Measurements from ENCODE around the gene USH2A. TPM values are rescaled to one million over a fixed set of nuclear protein-coding genes. Genes with fewer than 3 reads are reported as not detected.

Gene USH2A
- total RNA-seq, 1 experiment from 2014 or later: not detected

GRCh38 chr1:216325946-216326345, 97.3 kb downstream of the USH2A start:
- intact Hi-C loops (cut with micrococcal nuclease): no loop called here
- no peak overlapping the region for H3K27ac ChIP-seq (ENCODE audit: low read depth, low read length)
- ChIA-PET POLR2A (no interaction called here), RAD21 (ENCODE audit: low non-redundant PET in 1 of 2, low total read pairs in 2 of 2, uncharacterized antibody in 2 of 2, unreplicated experiment in 2 of 2) (no interaction called here), CTCF (no interaction called here)
- H3K4me1 ChIP-seq (ENCODE audit: control insufficient read depth in 1 of 2, insufficient read depth in 2 of 2, low read length in 2 of 2): no peaks in the 10 kb centered on the region
- no TSS peak for BruUV-seq (replicated peaks)
- no peak overlapping the region for H3K4me3 ChIP-seq (replicated peaks in 1 of 2; ENCODE audit: low read depth in 1 of 2, low read length in 2 of 2)
- no peak overlapping the region for H3K4me2 ChIP-seq (ENCODE audit: low read length)
- ATAC-seq (no peak), DNase-seq (ENCODE audit: low read depth, low spot score) (no peak)
- TF ChIP-seq SP1 (IDR thresholded peaks at IDR 0.05; ENCODE audit: low read depth) (no peak), MAX (IDR thresholded peaks at IDR 0.05) (no peak), TCF7L2 (IDR thresholded peaks at IDR 0.05; ENCODE audit: borderline replicate concordance, extremely low read depth, insufficient read depth, insufficient read length) (peak; percentile 94)
- H3K27me3 ChIP-seq (ENCODE audit: insufficient read depth, low read length): no peaks in the 10 kb centered on the region
- H3K36me3 ChIP-seq (ENCODE audit: control insufficient read depth in 1 of 2, insufficient read depth in 2 of 2, low read length in 2 of 2): no peaks in the 10 kb centered on the region
- H4K20me1 ChIP-seq (ENCODE audit: insufficient read depth): no peaks in the 10 kb centered on the region
- H3K9me2 ChIP-seq (ENCODE audit: insufficient read depth): no peaks in the 10 kb centered on the region
- no peak overlapping the region for H2AFZ ChIP-seq (ENCODE audit: low read depth, low read length, poor library complexity, severe bottlenecking)
- H3K79me2 ChIP-seq (ENCODE audit: insufficient read depth, low read length): no peaks in the 10 kb centered on the region
- no peaks in the 10 kb centered on the region; a peak in 1 of 4 replicates for H3K9me3 ChIP-seq (ENCODE audit: control insufficient read depth in 1 of 2, insufficient read depth in 1 of 2, low read depth in 1 of 2, low read length in 2 of 2)
- no peak overlapping the region for H3K9ac ChIP-seq (ENCODE audit: low read length)

- no TSS peak for BruUV-seq (replicated peaks)
- ChIA-PET RAD21 (ENCODE audit: low non-redundant PET in 1 of 2, low total read pairs in 2 of 2, uncharacterized antibody in 2 of 2, unreplicated experiment in 2 of 2) (no interaction called here), POLR2A (no interaction called here), CTCF (no interaction called here)
- Histone ChIP-seq H3K4me3 (replicated peaks in 1 of 2; ENCODE audit: low read depth in 1 of 2, low read length in 2 of 2) (no peak overlapping the region), H3K27me3 (ENCODE audit: insufficient read depth, low read length) (no peaks in the 10 kb centered on the region), H3K79me2 (ENCODE audit: insufficient read depth, low read length) (no peaks in the 10 kb centered on the region), H2AFZ (ENCODE audit: low read depth, low read length, poor library complexity, severe bottlenecking) (no peak overlapping the region), H3K9ac (ENCODE audit: low read length) (no peak overlapping the region), H3K9me3 (ENCODE audit: control insufficient read depth in 1 of 2, insufficient read depth in 1 of 2, low read depth in 1 of 2, low read length in 2 of 2) (no peaks in the 10 kb centered on the region; a peak in 1 of 4 replicates), H3K36me3 (ENCODE audit: control insufficient read depth in 1 of 2, insufficient read depth in 2 of 2, low read length in 2 of 2) (no peaks in the 10 kb centered on the region), H3K9me2 (ENCODE audit: insufficient read depth) (no peaks in the 10 kb centered on the region), H3K4me2 (ENCODE audit: low read length) (no peak overlapping the region), H3K4me1 (ENCODE audit: control insufficient read depth in 1 of 2, insufficient read depth in 2 of 2, low read length in 2 of 2) (no peaks in the 10 kb centered on the region), H3K27ac (ENCODE audit: low read depth, low read length) (no peak overlapping the region), H4K20me1 (ENCODE audit: insufficient read depth) (no peaks in the 10 kb centered on the region)
- ATAC-seq (no peak), DNase-seq (ENCODE audit: low read depth, low spot score) (no peak)
- TF ChIP-seq SIN3A (IDR thresholded peaks at IDR 0.05; ENCODE audit: low read depth) (no peak), TCF7L2 (IDR thresholded peaks at IDR 0.05; ENCODE audit: borderline replicate concordance, extremely low read depth, insufficient read depth, insufficient read length) (no peak), POLR2AphosphoS5 (IDR thresholded peaks at IDR 0.05; ENCODE audit: low read depth, low read length) (no peak), ZBTB33 (IDR thresholded peaks at IDR 0.05; ENCODE audit: extremely low read depth, insufficient replicate concordance, low read length) (no peak), JUND (IDR thresholded peaks at IDR 0.05) (no peak), EZH2phosphoT487 (IDR thresholded peaks at IDR 0.05; ENCODE audit: borderline replicate concordance) (no peak), EZH2 (IDR thresholded peaks at IDR 0.05) (no peak), SP1 (IDR thresholded peaks at IDR 0.05; ENCODE audit: low read depth) (no peak), MAX (IDR thresholded peaks at IDR 0.05) (no peak), FOSL1 (IDR thresholded peaks at IDR 0.05; ENCODE audit: low read depth) (no peak), POLR2A (IDR thresholded peaks at IDR 0.05; ENCODE audit: borderline replicate concordance, extremely low read depth, insufficient read depth, insufficient read length) (no peak), CBX3 (IDR thresholded peaks at IDR 0.05; ENCODE audit: low read depth) (no peak), CTCF (IDR thresholded peaks at IDR 0.05 in 2 of 3, conservative IDR thresholded peaks at IDR 0.05 in 1 of 3; ENCODE audit: borderline replicate concordance in 1 of 3, insufficient read depth in 1 of 3, low read depth in 2 of 3, low read length in 2 of 3) (no peak)
- intact Hi-C loops (cut with micrococcal nuclease): no loop called here
These were observed 97.9 kb downstream of the USH2A start for GRCh38 chr1:216325336-216325735.

Measured in HCT116 (cell line).